ENCODE results near the gene KCNAB2.

- TF ChIP-seq RAD21 (IDR thresholded peaks at IDR 0.05; ENCODE audit: low read length) = no peak
- no peak for TF ChIP-seq CTCF (IDR thresholded peaks at IDR 0.05)
- no peak for TF ChIP-seq JUND (IDR thresholded peaks at IDR 0.05)
- TF ChIP-seq TAF1 (IDR thresholded peaks at IDR 0.05; ENCODE audit: borderline replicate concordance, low read depth, low read length) = no peak
- TF ChIP-seq MAX (IDR thresholded peaks at IDR 0.05; ENCODE audit: low read depth) = no peak
- no peak for TF ChIP-seq EZH2phosphoT487 (IDR thresholded peaks at IDR 0.05; ENCODE audit: borderline replicate concordance, low read depth)
- no peak for TF ChIP-seq FOXJ3 (CRISPR knock-in tag; IDR thresholded peaks at IDR 0.05)
- TF ChIP-seq ELF1 (IDR thresholded peaks at IDR 0.05) = no peak
- TF ChIP-seq USF2 (IDR thresholded peaks at IDR 0.05; ENCODE audit: borderline replicate concordance, low read depth, low read length) = no peak
These were observed 10.4 kb upstream of the KCNAB2 start for GRCh38 chr1:6035303-6035702.
